Tibial artery (tissue), 4 donors: Measurements from ENCODE around the gene VPS26B.

Experiments used
- DNase-seq, 2 donors: peaks; one replicate each; pipeline ENCODE4 v3.0.0-alpha.2; 2019
- H3K27ac ChIP-seq, 2 donors: fragments of 200-600 bp; sonication (generic) in 1 of 2; 1 replicate in 1 of 2; 2 replicates in 1 of 2; pipeline ENCODE4 v1.5.1; 2018 to 2019; ENCODE audit warnings: mild to moderate bottlenecking in 1 of 2
- H3K27me3 ChIP-seq, 2 donors: fragments of 200-600 bp; sonication (generic) in 1 of 2; one replicate each; pipeline versions ENCODE4 v1.5.1 to v1.6.0; 2016 to 2019
- H3K36me3 ChIP-seq, 3 donors: fragments of 200-600 bp; sonication (generic) in 2 of 3; one replicate each; pipeline ENCODE4 v1.5.1; 2016 to 2019; ENCODE audit warnings: mild to moderate bottlenecking in 2 of 3
- H3K4me1 ChIP-seq, 4 donors: fragments of 200-600 bp; sonication (generic) in 2 of 4; 1 replicate in 3 of 4; 2 replicates in 1 of 4; pipeline ENCODE4 v1.5.1; 2016 to 2019
- H3K4me3 ChIP-seq, 2 donors: fragments of 200-600 bp; sonication (generic) in 1 of 2; 1 replicate in 1 of 2; 2 replicates in 1 of 2; pipeline ENCODE4 v1.5.1; 2018 to 2019; ENCODE audit warnings: mild to moderate bottlenecking in 2 of 2
- H3K9me3 ChIP-seq, 3 donors: fragments of 200-600 bp; sonication (generic) in 1 of 3; one replicate each; pipeline ENCODE4 v1.5.1; 2016 to 2019
- CTCF ChIP-seq, 2 experiments: fragments of 200-600 bp in 1 of 2; fragments of 450-650 bp in 1 of 2; IDR thresholded peaks; one replicate each; pipeline ENCODE4 v1.5.1; 2017 to 2019; ENCODE audit warnings: antibody characterized with exemption in 2 of 2, mild to moderate bottlenecking in 1 of 2, moderate library complexity in 1 of 2
- intact Hi-C: fragments of 100-400 bp; cut with DNase I; formaldehyde crosslinking; loops from one replicate; pipeline ENCODE4 v1.15.0; 2023; ENCODE audit warnings: low total_unique reads

The VPS26B gene

GRCh38 chr11:134246100-134246499 is 21.6 kb downstream of the VPS26B start:
- Histone ChIP-seq H3K27me3 (no peaks in the 10 kb centered on the region), H3K27ac (no peak overlapping the region), H3K9me3 (no peaks in the 10 kb centered on the region), H3K4me1 (no peaks in the 10 kb centered on the region), H3K4me3 (no peak overlapping the region), H3K36me3 (peaks cover 48 to 100% (median 88%) of the 10 kb centered on the region in 3 donors)
- intact Hi-C loops, result loop anchor here (5.0 kb wide), 1 partner anchor 81 kb away; no protein-coding TSS in a partner anchor
- no peak for TF ChIP-seq CTCF (IDR thresholded peaks at IDR 0.05)
- DNase-seq, result no peak

- Histone ChIP-seq H3K27me3 (no peaks in the 10 kb centered on the region), H3K9me3 (no peaks in the 10 kb centered on the region), H3K27ac (no peak overlapping the region), H3K4me1 (peaks cover 0 to 5% (median 2%) of the 10 kb centered on the region in 4 donors), H3K36me3 (peaks cover 48 to 95% (median 82%) of the 10 kb centered on the region in 3 donors), H3K4me3 (no peak overlapping the region)
- intact Hi-C loops, result loop anchor here (5.0 kb wide), 1 partner anchor 81 kb away; no protein-coding TSS in a partner anchor
- no peak for DNase-seq
- TF ChIP-seq CTCF (IDR thresholded peaks at IDR 0.05), result no peak
Observed at GRCh38 chr11:134246678-134247077, 22.2 kb downstream of the VPS26B start.

GRCh38 chr11:134248910-134249480 is 24.5 kb downstream of the VPS26B start:
- no peak for TF ChIP-seq CTCF (IDR thresholded peaks at IDR 0.05)
- no peak for DNase-seq
- Histone ChIP-seq H3K4me1 (peaks cover 0 to 14% (median 11%) of the 10 kb centered on the region in 4 donors), H3K36me3 (peaks cover 31 to 72% (median 60%) of the 10 kb centered on the region in 3 donors), H3K4me3 (no peak overlapping the region), H3K27ac (no peak overlapping the region), H3K9me3 (no peaks in the 10 kb centered on the region), H3K27me3 (no peaks in the 10 kb centered on the region)
- intact Hi-C loops, result loop anchor here (5.0 kb wide), 1 partner anchor 78 kb away; no protein-coding TSS in a partner anchor

GRCh38 chr11:134250246-134250645 is 25.8 kb downstream of the VPS26B start:
- no peak for TF ChIP-seq CTCF (IDR thresholded peaks at IDR 0.05)
- H3K4me3 ChIP-seq, result no peak overlapping the region
- DNase-seq, result no peak
- H3K4me1 ChIP-seq, result peaks cover 0 to 26% (median 20%) of the 10 kb centered on the region in 4 donors
- intact Hi-C loops, result no loop called here
- H3K9me3 ChIP-seq, result no peaks in the 10 kb centered on the region
- peaks cover 27 to 59% (median 48%) of the 10 kb centered on the region in 3 donors for H3K36me3 ChIP-seq
- no peak overlapping the region for H3K27ac ChIP-seq
- no peaks in the 10 kb centered on the region for H3K27me3 ChIP-seq

GRCh38 chr11:134250675-134251074 is 26.2 kb downstream of the VPS26B start:
- peaks cover 0 to 26% (median 20%) of the 10 kb centered on the region in 4 donors for H3K4me1 ChIP-seq
- TF ChIP-seq CTCF (IDR thresholded peaks at IDR 0.05), result no peak
- H3K36me3 ChIP-seq, result peaks cover 27 to 55% (median 43%) of the 10 kb centered on the region in 3 donors
- no peak overlapping the region for H3K4me3 ChIP-seq
- no peaks in the 10 kb centered on the region for H3K9me3 ChIP-seq
- intact Hi-C loops, result no loop called here
- no peak for DNase-seq
- H3K27ac ChIP-seq, result no peak overlapping the region
- no peaks in the 10 kb centered on the region for H3K27me3 ChIP-seq
